Calu3 (cell line): Measurements from ENCODE around the gene PPP2CA. TPM values are rescaled to one million over a fixed set of nuclear protein-coding genes. Genes with fewer than 3 reads are reported as not detected.
A peak's percentile ranks its signal among the peaks of the same experiment; 100 is the strongest.

ENCODE experiments used
- BruUV-seq: library from RNA; stranded (reverse); fragments of 400-500 nt; replicated peaks from 2 replicates; lab custom pipeline; 2021; lab: Mats Ljungman, UMichigan
- CTCF ChIA-PET: fragments of 300-600 bp; sonication (Branson Sonifier 250); formaldehyde crosslinking; loops from one replicate; lab custom pipeline; 2022; ENCODE audit warnings: antibody characterized with exemption; lab: Charles Lee
- DNase-seq: peaks from one replicate; pipeline ENCODE4 v3.0.0; 2022
- H3K27ac Mint-ChIP-seq: one replicate; pipeline ENCODE4 v1.8.0; 2022; ENCODE audit warnings: mixed read lengths; ENCODE audit not compliant: unreplicated experiment
- H3K27me3 Mint-ChIP-seq: one replicate; pipeline ENCODE4 v1.8.0; 2022; ENCODE audit warnings: mixed read lengths; ENCODE audit not compliant: unreplicated experiment
- H3K36me3 Mint-ChIP-seq: one replicate; pipeline ENCODE4 v1.8.0; 2022; ENCODE audit warnings: mild to moderate bottlenecking, moderate library complexity, mixed read lengths; ENCODE audit not compliant: insufficient read depth, unreplicated experiment
- H3K4me1 Mint-ChIP-seq: one replicate; pipeline ENCODE4 v1.8.0; 2022; ENCODE audit warnings: mild to moderate bottlenecking, low read depth, mixed read lengths; ENCODE audit not compliant: unreplicated experiment
- H3K4me3 Mint-ChIP-seq: one replicate; pipeline ENCODE4 v1.8.0; 2022; ENCODE audit warnings: mild to moderate bottlenecking, low read depth, moderate library complexity, mixed read lengths; ENCODE audit not compliant: unreplicated experiment
- H3K9me3 Mint-ChIP-seq: one replicate; pipeline ENCODE4 v1.8.0; 2022; ENCODE audit warnings: low read depth, mixed read lengths; ENCODE audit not compliant: unreplicated experiment
- intact Hi-C: fragments of 100-400 bp; cut with micrococcal nuclease; formaldehyde crosslinking; loops from one replicate; pipeline ENCODE4 v1.10.0; 2022; ENCODE audit not compliant: unreplicated experiment
- total RNA-seq: library from RNA; stranded (reverse); gene quantifications from 2 replicates; pipeline ENCODE4 v1.2.3, GENCODE V29; 2022
- TF ChIP-seq, protein P1 (sequence below): fragments of 200-600 bp; IDR thresholded peaks from one replicate; pipeline ENCODE4 v1.8.0; 2022; ENCODE audit warnings: antibody characterized with exemption; ENCODE audit not compliant: unreplicated experiment

PPP2CA gene
- total RNA-seq, 1 experiment from 2014 or later, result 260 TPM

DNA sequence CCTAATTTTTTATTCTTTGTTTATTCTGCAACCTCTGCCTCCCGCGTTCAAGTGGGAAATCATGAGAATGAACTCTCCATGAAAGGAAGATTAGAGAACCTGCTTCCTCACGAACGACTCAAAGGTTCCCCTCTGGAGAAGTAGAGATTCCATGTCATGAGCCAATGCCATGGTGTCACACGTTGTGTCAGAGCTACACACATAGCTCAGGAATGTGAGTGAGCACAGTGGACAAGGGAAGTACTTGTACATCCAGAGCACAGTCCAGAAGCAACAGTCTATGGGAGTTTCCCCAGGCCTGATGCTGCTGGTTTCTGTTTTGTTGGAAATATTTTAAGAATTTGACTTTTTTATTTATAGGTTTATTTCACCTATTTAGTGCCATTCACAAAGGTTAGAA lies 26.8 kb upstream of the PPP2CA start:
- TF ChIP-seq, protein P1, sequence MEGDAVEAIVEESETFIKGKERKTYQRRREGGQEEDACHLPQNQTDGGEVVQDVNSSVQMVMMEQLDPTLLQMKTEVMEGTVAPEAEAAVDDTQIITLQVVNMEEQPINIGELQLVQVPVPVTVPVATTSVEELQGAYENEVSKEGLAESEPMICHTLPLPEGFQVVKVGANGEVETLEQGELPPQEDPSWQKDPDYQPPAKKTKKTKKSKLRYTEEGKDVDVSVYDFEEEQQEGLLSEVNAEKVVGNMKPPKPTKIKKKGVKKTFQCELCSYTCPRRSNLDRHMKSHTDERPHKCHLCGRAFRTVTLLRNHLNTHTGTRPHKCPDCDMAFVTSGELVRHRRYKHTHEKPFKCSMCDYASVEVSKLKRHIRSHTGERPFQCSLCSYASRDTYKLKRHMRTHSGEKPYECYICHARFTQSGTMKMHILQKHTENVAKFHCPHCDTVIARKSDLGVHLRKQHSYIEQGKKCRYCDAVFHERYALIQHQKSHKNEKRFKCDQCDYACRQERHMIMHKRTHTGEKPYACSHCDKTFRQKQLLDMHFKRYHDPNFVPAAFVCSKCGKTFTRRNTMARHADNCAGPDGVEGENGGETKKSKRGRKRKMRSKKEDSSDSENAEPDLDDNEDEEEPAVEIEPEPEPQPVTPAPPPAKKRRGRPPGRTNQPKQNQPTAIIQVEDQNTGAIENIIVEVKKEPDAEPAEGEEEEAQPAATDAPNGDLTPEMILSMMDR, result no peak
- CTCF ChIA-PET, result interaction anchor here (0.5 to 1.0 kb wide), 5 partner anchors 14 to 150 kb away, joined by 3 to 8 read pairs (median 5); partner anchors contain the start of gene PPP2CA
- H3K27me3 Mint-ChIP-seq, result no peaks in the 10 kb centered on the region
- H3K9me3 Mint-ChIP-seq, result no peaks in the 10 kb centered on the region
- H3K36me3 Mint-ChIP-seq, result peaks cover 4% of the 10 kb centered on the region
- H3K27ac Mint-ChIP-seq, result peak overlapping the region; percentile 76
- intact Hi-C loops, result no loop called here
- H3K4me1 Mint-ChIP-seq, result peaks cover 61% of the 10 kb centered on the region
- peak; percentile 68 for DNase-seq
- BruUV-seq, result no TSS peak
- no peak overlapping the region for H3K4me3 Mint-ChIP-seq

DNA sequence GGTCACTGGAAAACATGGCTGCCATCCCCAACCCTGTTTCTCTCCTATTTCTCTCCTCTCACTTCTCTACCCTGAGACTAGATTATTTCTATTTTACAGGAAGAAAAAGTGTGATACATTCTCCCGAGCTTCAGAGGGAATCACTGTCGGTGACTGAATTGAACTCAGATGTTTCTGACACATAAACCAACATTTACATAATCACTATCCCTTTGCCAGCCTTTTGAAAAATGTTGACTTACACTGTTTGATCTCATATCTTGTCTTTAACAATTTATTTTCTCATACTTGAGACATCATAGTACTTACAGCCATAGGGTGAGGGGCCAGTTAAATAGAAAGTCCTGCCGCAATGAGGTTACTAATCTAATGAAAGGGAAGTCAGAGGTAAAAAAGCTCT lies 25.1 kb upstream of the PPP2CA start:
- Mint-ChIP-seq H3K4me3 (no peak overlapping the region), H3K4me1 (peaks cover 75% of the 10 kb centered on the region), H3K36me3 (peaks cover 4% of the 10 kb centered on the region), H3K9me3 (no peaks in the 10 kb centered on the region), H3K27me3 (no peaks in the 10 kb centered on the region), H3K27ac (no peak overlapping the region)
- DNase-seq, result no peak
- intact Hi-C loops, result no loop called here
- no TSS peak for BruUV-seq
- TF ChIP-seq, protein P1, result no peak
- CTCF ChIA-PET, result interaction anchor here (0.7 kb wide), 1 partner anchor 18 kb away, joined by 5 read pairs; no protein-coding TSS in a partner anchor

DNA sequence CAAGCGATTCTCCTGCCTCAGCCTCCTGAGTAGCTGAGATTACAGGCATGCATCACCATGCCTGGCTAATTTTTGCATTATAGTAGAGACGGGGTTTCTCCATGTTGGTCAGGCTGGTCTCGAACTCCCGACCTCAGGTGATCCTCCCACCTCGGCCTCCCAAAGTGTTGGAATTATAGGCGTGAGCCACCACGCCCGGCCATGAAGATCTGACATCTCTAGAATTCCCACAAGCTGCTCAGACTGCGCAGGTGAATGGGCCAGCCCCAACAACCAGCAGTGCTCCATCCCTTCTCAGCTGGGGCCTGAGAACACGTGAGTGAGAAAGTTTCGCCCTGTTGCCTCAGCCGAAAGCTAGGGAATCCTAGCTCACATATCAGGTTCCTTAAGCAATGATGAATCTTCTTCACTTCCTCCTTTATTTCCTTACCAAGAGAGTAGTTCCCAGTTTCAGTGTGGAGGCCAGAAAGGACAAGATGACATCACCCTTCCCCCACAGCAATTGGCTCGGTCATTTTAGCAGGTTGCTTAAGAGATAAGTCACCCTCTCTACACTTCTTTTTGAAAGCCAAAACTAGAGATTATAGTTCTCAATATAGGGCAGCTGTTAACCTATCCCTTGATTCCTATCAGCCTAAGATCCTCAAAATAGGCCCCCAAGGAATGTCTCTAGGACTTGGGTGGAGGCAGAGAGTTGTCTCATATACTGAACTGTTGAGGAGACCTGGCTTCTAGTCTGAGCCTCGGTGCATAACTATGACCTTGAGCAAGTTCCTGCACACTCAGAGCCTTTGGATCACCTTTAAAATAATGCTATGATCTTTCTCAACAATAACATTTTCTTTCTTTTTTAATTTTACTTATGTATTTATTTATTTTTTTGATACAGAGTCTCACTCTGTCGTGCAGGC lies 23.9 kb upstream of the PPP2CA start:
- DNase-seq, result no peak
- Mint-ChIP-seq H3K27me3 (no peaks in the 10 kb centered on the region), H3K4me1 (peaks cover 75% of the 10 kb centered on the region), H3K36me3 (peaks cover 4% of the 10 kb centered on the region), H3K27ac (peak overlapping the region; percentile 75), H3K9me3 (no peaks in the 10 kb centered on the region), H3K4me3 (no peak overlapping the region)
- TF ChIP-seq, protein P1, result no peak
- CTCF ChIA-PET, result interaction anchor here (1.0 kb wide), 2 partner anchors 14 to 253 kb away, joined by 3 to 6 read pairs; no protein-coding TSS in a partner anchor
- intact Hi-C loops, result loop anchor here (5.0 kb wide), 1 partner anchor 38 kb away; no protein-coding TSS in a partner anchor
- BruUV-seq, result no TSS peak

DNA sequence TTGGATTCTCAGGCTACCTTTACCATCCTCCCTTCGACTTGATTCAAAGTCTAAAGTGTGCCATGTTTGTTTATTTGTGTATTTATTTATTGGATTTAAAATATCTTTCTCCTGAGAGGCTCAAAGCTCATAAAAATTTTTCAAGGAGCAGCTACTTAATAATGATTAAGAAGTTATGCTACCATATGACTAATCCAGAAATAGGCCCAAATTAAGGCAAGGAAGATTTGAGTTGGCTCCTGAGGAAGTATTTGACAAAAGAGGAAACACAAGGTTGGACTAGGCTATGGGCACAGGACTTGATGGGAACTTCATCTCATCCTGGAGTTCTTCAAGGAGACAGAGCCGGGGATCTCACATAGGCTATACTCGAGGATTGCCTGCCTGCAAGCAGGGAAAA lies 22.4 kb upstream of the PPP2CA start:
- peaks cover 4% of the 10 kb centered on the region for H3K36me3 Mint-ChIP-seq
- no peaks in the 10 kb centered on the region for H3K27me3 Mint-ChIP-seq
- peaks cover 72% of the 10 kb centered on the region for H3K4me1 Mint-ChIP-seq
- TF ChIP-seq, protein P1, result no peak
- no TSS peak for BruUV-seq
- H3K27ac Mint-ChIP-seq, result peak overlapping the region; percentile 68
- no peak overlapping the region for H3K4me3 Mint-ChIP-seq
- CTCF ChIA-PET, result interaction anchor here (0.6 to 1.6 kb wide), 3 partner anchors 22 to 381 kb away, joined by 3 to 6 read pairs (median 3); partner anchors contain the start of gene PPP2CA
- no peaks in the 10 kb centered on the region for H3K9me3 Mint-ChIP-seq
- DNase-seq, result no peak
- intact Hi-C loops, result loop anchor here (5.0 kb wide), 1 partner anchor 39 kb away; no protein-coding TSS in a partner anchor
